Epithelial cell of prostate (primary cell): ENCODE measurements around the gene ZNF749.

Experiments used
- DNase-seq: peaks from one replicate; pipeline ENCODE4 v3.0.0-alpha.2; 2011; ENCODE audit warnings: low read depth, low spot score
- H3K27ac ChIP-seq: fragments of 450-650 bp; 2 replicates; pipeline ENCODE4 v1.5.1; 2017; ENCODE audit warnings: mild to moderate bottlenecking

ZNF749 gene

GRCh38 chr19:57435062-57435978 lies at the start of gene ZNF749:
TSS of gene ZNF749 (plus strand) at chr19:57435325. CDS start at chr19:57435579, 254 bp downstream.
- H3K27ac ChIP-seq: peak within 1 kb of the TSS; percentile 63
- peak; percentile 96 for DNase-seq

GRCh38 chr19:57389194-57389729 lies 45.9 kb upstream of the ZNF749 start:
- peak overlapping the region; percentile 53 for H3K27ac ChIP-seq
- no peak for DNase-seq

GRCh38 chr19:57389730-57390598 lies 45.2 kb upstream of the ZNF749 start, which contains the start of gene ZNF548:
TSS of gene ZNF548 (plus strand) at chr19:57389854. CDS start at chr19:57390100, 246 bp downstream.
- H3K27ac ChIP-seq: peak within 1 kb of the TSS; percentile 53
- DNase-seq: peak; percentile 81

GRCh38 chr19:57395710-57396109 lies 39.4 kb upstream of the ZNF749 start:
- H3K27ac ChIP-seq: no peak overlapping the region
- DNase-seq: no peak

- DNase-seq: no peak
- H3K27ac ChIP-seq: no peak overlapping the region
Observed at GRCh38 chr19:57398868-57399267, 36.3 kb upstream of the ZNF749 start.

GRCh38 chr19:57403737-57404563 lies 31.2 kb upstream of the ZNF749 start:
- DNase-seq: no peak
- H3K27ac ChIP-seq: no peak overlapping the region

GRCh38 chr19:57406516-57407123 lies 28.5 kb upstream of the ZNF749 start:
- no peak overlapping the region for H3K27ac ChIP-seq
- DNase-seq: no peak

GRCh38 chr19:57410877-57411671 lies 24.1 kb upstream of the ZNF749 start, which contains the start of gene ZNF17:
TSS of gene ZNF17 (plus strand) at chr19:57411161. CDS start at chr19:57413616, 2,455 bp downstream.
- DNase-seq: peak; percentile 73
- H3K27ac ChIP-seq: no peak within 1 kb of the TSS

GRCh38 chr19:57419439-57419838 lies 15.7 kb upstream of the ZNF749 start:
- DNase-seq: no peak
- H3K27ac ChIP-seq: no peak overlapping the region

GRCh38 chr19:57421037-57421436 lies 14.1 kb upstream of the ZNF749 start:
- no peak overlapping the region for H3K27ac ChIP-seq
- DNase-seq: no peak

GRCh38 chr19:57434386-57435061 lies 601 bp upstream of the ZNF749 start:
- H3K27ac ChIP-seq: peak overlapping the region; percentile 63
- no peak for DNase-seq

- DNase-seq: no peak
- no peak overlapping the region for H3K27ac ChIP-seq
Observed at GRCh38 chr19:57436417-57436816, 1.3 kb downstream of the ZNF749 start.

- no peak overlapping the region for H3K27ac ChIP-seq
- no peak for DNase-seq
Observed at GRCh38 chr19:57437931-57438330, 2.8 kb downstream of the ZNF749 start.

GRCh38 chr19:57438925-57439324 lies 3.8 kb downstream of the ZNF749 start:
- DNase-seq: no peak
- H3K27ac ChIP-seq: no peak overlapping the region

- no peak for DNase-seq
- no peak overlapping the region for H3K27ac ChIP-seq
Observed at GRCh38 chr19:57441979-57442752, 7.0 kb downstream of the ZNF749 start.

- no peak for DNase-seq
- no peak overlapping the region for H3K27ac ChIP-seq
Observed at GRCh38 chr19:57443121-57443696, 8.1 kb downstream of the ZNF749 start.

GRCh38 chr19:57452307-57452706 lies 17.2 kb downstream of the ZNF749 start:
- DNase-seq: no peak
- no peak overlapping the region for H3K27ac ChIP-seq
